Fibroblast of peridontal ligament (primary cell): Measurements from ENCODE around the gene C19orf53.

Source experiments
- DNase-seq: peaks from one replicate; pipeline ENCODE4 v3.0.0-alpha.2; 2010; ENCODE audit errors: extremely low read depth

Gene C19orf53

DNA sequence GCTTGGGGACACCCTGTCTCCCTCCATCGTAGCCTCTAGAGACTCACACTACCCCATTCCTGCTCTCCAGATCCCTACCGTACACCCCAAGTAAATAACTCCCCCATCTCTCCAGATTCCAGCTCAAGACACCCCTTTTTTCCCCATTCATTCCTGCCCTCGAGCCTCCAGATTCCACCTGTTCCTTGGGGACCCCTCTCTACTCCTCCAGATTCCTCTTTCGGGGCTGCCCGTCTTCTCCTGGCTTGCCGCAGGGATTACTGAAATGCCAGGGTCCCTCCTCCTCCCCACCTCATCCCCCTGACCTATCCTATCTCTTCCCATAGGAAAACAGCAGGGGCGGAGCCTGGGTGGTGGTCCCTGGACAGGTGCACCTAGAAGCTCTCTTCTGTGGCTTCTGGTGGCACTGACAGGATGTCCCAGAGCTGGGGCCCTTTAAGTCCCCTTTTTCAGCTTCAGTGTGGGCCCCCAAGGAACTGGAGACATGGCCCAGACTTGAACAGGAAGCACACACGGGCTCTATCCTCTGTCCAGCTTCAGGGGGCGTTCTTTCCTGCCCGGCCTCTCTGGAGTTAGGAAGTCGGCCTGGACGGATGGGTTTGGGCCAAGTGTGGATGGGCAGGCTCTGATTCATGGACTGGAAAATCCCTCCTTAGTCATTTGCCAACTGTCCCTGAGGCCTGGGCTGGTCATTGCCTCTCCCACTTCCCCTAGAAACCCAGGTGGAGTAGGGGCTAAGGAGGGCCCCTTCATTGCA is 22.2 kb downstream of the C19orf53 start:
- DNase-seq: peak; percentile 94

DNA sequence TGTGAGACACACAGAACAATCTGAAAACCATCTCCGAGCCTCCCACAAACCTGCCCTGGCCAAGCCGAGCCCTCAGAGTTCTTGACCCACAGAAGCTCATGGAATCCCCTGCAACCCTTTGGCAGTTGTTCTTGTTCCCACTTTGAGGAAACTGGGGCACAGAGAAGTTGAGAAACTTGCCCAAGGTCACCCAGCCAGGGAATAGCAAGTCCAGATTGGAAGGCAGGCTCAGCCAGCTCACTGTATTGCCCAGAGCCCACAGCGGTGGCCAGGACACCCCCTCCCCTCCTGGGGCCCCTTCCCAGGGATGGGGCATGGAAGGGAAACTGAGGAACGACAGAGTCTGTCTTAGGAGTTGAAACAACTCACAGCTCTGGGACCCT is 22.8 kb downstream of the C19orf53 start:
- DNase-seq: no peak

DNA sequence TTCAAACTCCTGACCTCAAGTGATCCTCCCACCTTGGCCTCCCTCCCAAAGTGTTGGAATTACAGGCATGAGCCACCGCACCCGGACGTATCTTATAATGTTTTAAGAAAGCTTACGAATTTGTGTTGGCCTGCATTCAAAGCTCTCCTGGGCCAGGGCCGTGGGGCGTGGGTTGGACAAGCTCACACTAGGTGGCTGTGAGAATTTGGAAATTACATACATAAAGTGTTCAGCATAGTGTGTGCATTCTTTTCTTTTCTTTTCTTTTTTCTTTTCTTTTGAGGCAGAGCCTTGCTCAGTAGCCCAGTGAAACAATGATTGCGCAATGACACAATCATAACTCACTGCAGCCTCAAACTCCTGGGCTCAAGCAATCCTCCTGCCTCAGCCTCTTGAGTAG is 23.6 kb downstream of the C19orf53 start:
- peak; percentile 62 for DNase-seq

DNA sequence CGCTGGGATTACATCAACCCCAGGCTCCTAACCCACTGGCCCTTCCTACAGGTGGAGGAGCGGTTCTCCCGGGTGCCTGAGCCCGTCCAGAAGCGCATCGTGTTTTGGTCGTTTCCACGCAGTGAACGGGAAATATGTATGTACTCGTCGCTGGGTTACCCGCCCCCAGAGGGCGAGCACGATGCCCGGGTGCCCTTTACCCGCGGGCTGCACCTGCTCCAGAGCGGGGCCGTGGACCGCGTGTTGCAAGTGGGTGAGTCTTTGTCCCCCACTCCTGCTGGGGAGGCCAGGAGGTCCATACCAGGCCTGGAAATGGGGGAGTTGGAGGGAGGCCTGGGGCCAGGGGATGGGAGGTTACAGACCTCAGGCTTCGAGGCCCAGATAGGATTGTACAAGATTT is 25.4 kb downstream of the C19orf53 start:
- no peak for DNase-seq

DNA sequence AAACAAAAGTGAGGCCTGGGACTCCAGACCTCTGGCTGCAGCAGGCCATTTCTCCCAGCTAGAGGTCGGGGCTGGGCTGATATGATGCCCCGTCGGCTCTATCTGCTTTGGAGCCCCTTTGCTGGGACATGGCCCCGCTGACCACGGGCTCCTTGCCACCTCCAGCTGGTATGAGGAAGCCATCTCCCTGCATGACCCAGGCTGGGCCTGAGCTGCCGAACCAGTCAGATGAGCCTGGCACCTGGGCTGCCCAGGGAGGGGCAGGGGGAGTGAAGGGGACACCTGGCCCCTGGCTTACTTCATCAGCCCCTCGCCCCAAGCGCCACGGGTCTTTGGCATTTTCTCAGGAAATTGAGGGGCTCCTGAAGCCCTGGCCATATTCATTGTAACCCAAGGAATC is 28.8 kb downstream of the C19orf53 start:
- DNase-seq: no peak

DNA sequence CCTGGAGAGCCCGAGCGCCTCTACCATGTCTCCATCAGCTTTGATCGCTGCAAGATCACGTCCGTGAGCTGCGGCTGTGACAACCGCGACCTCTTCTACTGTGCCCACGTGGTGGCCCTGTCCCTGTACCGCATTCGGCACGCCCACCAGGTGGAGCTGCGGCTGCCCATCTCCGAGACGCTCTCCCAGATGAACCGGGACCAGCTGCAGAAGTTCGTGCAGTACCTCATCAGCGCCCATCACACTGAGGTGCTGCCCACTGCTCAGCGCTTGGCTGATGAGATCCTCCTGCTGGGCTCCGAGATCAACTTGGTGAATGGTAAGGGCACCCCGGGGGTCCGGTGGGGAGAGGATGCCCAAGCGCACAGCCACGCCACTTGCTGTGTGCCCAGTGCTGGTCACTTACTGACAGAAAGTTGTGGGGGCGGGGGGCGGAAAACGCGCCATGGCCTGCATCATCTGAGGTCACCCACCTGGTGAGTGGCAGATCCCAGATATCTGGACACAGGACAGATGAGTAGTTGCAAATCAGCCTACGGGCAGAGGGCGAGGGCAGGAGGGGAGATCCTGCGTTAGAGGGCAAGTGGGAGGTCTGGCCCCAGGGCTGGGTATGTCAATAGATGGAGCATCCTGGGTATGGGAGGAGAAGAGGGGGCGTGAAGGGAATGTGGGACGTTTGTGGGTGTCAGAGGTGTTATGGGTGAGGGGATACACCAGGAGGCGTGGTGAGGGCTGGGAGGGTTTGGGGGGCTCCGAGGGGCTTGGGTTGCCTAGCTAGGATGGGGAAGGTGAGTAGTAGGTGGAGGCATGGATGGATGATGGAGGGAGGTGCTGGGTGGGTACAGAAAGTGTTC is 30.8 kb downstream of the C19orf53 start:
- no peak for DNase-seq

GRCh38 chr19:13806728-13807127 is 32.5 kb downstream of the C19orf53 start:
- DNase-seq: no peak

GRCh38 chr19:13807421-13808021 is 33.3 kb downstream of the C19orf53 start:
- DNase-seq: no peak

- DNase-seq: no peak
These were observed 34.6 kb downstream of the C19orf53 start for GRCh38 chr19:13808856-13809255.

- no peak for DNase-seq
These were observed 38.3 kb downstream of the C19orf53 start for GRCh38 chr19:13812544-13812943.

DNA sequence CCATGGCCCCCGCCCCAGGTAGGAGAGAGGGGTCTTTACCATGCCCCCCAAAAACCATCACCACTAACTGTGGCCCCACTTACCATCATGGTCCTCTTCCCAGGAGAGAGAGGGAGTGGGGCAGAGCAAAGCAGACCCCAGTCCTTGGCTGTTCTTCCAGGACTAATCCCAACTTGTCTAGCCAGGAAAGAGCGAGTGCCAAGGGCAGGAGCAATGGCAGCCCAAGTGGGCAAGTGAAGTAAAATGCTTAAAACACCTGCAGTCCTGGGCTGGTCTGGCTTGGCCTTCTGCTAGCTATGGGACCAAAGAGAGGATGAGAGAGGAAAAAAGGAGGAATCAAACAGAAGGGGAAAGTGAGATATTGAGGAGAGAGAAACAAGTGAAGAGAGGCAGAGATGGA is 38.9 kb downstream of the C19orf53 start:
- DNase-seq: no peak

DNA sequence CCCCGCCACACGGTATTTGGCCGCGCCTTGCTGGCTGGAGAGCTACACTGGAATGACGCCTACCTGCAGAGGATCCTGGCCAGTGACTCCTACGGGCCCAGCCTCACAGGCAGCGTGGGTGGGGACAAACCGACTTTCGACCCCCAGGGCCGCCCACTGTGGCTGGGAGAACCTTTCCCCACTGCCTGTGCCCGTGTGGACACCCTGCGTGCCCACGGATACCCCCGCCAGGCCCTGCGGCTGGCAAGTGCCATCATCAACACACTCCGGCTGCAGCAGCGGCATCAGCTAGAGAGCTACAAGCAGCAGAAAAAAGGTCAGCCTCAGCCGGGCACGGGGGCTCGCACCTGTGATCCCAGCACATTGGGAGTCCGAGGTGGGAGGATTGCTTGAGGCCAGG is 40.3 kb downstream of the C19orf53 start:
- DNase-seq: no peak

DNA sequence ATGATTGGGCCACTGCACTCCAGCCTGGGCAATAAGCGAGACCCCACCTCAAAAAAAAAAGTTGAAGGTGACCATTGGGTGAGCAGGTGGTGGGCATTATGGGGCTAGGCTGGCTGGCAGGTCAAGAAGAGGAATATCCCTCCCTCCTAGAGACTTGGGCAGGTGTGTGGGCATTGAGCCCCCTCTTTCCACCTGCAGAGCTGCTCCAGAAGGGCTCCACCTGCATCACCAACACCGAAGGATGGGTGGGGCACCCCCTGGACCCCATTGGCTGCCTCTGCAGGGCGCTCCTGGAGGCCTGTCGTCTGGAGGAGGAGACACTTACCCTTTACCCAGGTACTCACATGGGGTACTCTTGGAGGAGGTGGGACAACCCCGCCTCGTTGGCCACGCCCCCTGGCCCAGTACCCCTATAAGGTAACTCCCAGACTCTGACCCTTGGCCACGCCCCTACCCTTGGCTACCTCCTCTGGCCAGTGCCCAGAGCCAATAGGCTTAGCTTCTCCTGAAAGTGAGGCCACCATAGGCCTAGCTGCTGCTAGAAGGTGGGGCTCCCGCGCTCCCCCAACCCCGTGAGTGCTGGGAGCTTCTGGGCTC is 42.9 kb downstream of the C19orf53 start:
- DNase-seq: no peak

GRCh38 chr19:13817615-13818371 is 43.5 kb downstream of the C19orf53 start:
- no peak for DNase-seq

DNA sequence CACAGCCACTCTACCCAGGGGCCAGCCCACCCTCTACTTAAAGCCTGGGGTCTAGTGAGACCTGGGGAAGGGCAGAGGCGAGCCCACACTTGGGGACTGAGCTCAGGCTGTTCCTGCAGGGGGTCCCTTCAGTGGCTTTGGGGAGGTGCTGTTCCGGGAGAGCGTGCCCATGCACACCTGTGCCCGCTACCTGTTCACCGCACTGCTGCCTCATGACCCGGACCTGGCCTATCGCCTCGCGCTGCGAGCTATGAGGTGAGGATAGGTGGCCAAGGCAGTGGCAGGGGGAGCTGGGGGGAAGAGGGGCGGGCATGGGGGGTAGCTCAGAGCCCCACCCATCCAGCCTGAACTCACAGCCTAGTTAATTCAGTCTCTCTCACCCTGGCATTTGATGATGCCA is 45.0 kb downstream of the C19orf53 start:
- no peak for DNase-seq

- no peak for DNase-seq
These were observed 47.0 kb downstream of the C19orf53 start for GRCh38 chr19:13821292-13821691.

- DNase-seq: no peak
These were observed 49.0 kb downstream of the C19orf53 start for GRCh38 chr19:13823256-13823655.

DNA sequence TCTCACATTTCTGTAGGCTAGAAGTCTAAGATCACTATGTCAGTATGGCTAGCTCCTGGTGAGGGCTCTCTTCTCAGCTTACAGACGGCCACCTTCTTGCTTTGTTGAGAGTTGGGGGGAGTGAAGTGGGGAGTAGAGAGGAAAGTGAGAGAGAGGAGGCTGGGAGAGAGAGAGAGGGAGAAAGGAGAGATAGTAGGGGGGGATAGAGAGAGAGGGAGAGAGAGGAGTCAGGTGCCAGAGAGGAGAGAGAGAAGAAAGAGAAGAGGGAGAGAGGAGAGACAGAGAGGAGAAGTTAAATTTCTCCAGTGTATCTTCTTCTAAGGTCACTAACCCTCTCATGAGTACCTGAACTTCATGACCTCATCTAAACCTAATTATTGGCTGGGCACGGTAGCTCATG is 49.6 kb downstream of the C19orf53 start:
- no peak for DNase-seq

- DNase-seq: no peak
These were observed 50.4 kb downstream of the C19orf53 start for GRCh38 chr19:13824703-13825102.

- no peak for DNase-seq
These were observed 51.5 kb downstream of the C19orf53 start for GRCh38 chr19:13825489-13826441.
